GM13976 (cell line): ENCODE measurements around the gene FAM43B.

Experiments used
- DNase-seq: peaks from one replicate; pipeline ENCODE4 v3.0.0; 2012; ENCODE audit warnings: low spot score
- in situ Hi-C: fragments of 300-500 bp; cut with MboI; formaldehyde crosslinking; loops from one replicate; pipeline ENCODE4 v1.12.0; 2022; ENCODE audit warnings: low sequenced_read_pairs, mixed read lengths, inconsistent platforms; ENCODE audit not compliant: unreplicated experiment
- TF ChIP-seq, protein P1 (sequence below): IDR thresholded peaks from 2 replicates; pipeline ENCODE4 v1.5.1; 2012; ENCODE audit warnings: borderline replicate concordance, mild to moderate bottlenecking; ENCODE audit not compliant: insufficient read depth; ENCODE audit errors: extremely low read depth, missing control alignments, control extremely low read depth

The FAM43B gene

DNA sequence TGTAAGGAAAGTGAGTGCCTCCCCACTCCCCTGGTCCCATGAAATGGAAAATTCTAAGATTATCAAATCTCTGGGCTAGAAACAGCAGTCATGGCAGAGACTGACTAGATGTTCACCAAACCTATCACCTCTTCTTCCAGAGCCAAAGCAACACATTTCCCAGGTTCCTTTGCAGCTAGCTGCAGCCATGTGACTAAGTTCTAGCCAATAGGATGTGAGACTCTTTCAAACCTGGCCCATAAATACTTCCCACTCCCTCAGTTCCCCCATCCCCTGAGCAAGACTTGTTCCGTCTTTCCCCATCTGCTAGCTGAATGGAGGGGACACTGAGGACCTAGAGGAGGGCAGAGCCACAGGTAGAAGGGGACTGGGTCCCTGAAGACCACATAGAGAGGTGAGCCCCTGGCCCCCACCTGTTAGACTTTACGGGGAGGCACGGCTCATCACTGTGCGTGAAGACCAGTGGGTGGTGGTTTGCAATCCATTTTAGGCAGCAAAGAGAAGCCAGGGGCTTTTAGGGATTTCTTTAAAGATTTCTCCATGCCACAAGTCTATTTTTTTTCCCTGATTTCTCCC, 17.2 kb downstream of the FAM43B start:
- in situ Hi-C loops: loop anchor here (10.0 kb wide), 1 partner anchor 75 kb away; no protein-coding TSS in a partner anchor
- TF ChIP-seq, protein P1, sequence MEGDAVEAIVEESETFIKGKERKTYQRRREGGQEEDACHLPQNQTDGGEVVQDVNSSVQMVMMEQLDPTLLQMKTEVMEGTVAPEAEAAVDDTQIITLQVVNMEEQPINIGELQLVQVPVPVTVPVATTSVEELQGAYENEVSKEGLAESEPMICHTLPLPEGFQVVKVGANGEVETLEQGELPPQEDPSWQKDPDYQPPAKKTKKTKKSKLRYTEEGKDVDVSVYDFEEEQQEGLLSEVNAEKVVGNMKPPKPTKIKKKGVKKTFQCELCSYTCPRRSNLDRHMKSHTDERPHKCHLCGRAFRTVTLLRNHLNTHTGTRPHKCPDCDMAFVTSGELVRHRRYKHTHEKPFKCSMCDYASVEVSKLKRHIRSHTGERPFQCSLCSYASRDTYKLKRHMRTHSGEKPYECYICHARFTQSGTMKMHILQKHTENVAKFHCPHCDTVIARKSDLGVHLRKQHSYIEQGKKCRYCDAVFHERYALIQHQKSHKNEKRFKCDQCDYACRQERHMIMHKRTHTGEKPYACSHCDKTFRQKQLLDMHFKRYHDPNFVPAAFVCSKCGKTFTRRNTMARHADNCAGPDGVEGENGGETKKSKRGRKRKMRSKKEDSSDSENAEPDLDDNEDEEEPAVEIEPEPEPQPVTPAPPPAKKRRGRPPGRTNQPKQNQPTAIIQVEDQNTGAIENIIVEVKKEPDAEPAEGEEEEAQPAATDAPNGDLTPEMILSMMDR: no peak
- DNase-seq: no peak

DNA sequence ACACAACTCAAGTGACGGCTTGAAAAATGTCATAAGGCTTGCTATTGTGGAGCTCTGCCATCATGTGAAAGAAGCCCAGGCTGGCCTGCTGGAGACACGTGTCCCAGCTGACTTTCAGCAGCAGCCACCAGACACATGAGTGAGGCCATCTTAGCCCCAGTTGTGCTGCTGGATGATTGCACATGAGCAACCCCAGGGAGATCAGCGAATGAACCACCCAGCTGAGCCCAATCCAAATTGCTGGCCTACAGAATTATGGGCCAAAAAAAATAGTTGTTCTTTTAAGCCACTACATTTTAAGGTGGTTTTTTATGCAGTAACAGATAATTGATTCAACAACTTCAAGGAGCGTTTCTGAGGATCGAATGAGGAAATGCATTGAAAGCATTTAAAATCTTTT, 19.1 kb downstream of the FAM43B start:
- TF ChIP-seq, protein P1: no peak
- in situ Hi-C loops: loop anchor here (10.0 kb wide), 1 partner anchor 73 kb away; no protein-coding TSS in a partner anchor
- DNase-seq: no peak

DNA sequence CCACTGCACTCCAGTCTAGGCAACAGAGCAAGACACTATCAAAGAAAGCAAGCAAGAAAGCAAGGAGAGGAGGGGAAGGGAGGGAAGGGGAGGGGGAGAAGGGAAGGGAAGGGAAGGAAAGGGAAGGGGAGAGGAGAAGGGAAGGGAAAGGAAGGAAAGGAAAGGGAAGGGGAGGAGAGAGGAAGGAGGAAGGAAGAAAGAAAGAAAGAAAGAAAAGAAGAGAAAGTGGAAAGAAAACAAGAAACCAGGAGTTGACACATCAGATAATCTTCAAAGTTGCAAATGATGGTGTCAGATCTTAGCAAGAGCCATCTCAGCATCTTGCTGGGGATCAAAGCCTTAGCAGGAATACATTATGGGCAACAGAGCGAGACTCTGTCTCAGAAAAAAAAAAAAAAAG, 21.6 kb downstream of the FAM43B start:
- TF ChIP-seq, protein P1: no peak
- in situ Hi-C loops: loop anchor here (10.0 kb wide), 1 partner anchor 71 kb away; no protein-coding TSS in a partner anchor
- DNase-seq: no peak

DNA sequence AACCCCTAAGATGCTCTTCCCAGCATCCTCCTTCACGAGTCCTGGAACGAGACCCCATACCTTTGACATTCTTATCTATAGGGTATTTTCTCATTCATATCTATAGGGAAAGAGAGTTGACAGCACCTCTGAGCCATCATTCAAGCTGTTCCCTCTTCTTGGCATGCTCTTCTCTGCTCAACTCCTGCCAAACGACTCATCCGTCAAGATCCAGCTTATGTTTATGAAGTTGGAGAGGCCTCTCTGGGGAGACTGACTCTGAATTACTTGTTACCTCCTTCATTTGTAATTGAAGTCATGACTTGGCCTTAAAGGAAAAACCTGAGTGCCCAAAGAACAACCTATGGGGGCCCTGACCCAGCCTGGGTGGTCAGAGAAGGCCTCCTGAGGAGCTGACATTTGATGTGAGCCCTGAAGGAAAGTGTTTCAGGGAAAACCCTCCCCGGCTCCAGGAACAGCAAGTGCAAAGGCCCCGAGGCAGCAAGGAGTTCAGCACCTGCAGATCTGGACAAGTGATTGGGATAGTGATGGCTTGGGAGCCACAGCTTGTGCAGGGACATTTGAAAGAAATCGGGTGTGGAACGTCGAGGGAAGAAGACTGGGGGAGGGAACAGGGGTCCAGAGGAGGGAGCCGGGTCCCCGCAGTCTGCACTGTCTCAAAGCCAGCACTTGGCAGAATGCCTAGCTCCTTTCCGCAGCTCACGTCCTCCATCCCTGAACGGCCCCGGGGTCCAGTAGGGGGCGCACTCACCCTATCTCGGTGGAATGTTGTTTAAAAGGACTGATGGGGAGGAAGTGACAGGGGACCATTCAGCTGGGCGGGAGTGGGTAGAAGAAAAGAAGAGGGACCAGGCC, 22.5 kb downstream of the FAM43B start:
- TF ChIP-seq, protein P1: peak; percentile 77
- peak; percentile 87 for DNase-seq
- in situ Hi-C loops: loop anchor here (10.0 kb wide), 1 partner anchor 70 kb away; no protein-coding TSS in a partner anchor

DNA sequence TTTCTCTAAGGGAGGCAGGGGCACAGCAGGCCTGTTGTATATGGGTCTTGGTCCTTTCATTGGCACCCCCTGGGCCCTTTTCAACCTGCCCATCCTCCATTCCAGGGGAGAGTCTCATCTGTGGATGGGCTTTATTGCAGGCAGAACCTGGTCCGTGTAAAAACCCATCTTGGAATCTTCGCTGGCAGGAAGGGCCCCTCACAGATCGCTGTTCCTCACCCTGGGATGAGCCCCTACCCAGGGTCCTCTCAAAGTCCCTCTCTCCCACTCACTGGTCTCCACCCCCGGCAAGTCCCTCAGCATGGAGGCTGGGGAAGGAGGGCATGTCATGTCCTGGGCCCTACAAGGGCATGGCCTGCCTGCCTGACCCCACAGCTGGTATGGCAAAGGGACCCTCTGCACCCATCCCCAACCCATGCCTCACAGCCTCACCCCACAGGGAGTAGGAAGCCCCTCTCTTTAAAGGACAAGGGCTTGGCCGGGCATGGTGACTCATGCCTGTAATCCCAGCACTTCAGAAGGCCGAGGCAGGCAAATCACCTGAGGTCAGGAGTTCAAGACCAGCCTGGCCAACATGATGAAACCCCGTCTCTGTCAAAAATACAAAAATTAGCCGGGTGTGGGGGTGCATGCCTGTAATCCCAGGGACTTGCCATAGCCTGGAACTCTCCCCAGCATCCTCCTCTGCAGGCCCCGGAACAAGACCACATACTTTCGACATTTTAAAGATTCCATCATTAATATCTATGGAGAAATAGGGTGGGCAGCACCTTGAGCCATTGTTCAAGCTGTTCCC, 23.4 kb downstream of the FAM43B start:
- DNase-seq: no peak
- TF ChIP-seq, protein P1: no peak
- in situ Hi-C loops: loop anchor here (10.0 kb wide), 1 partner anchor 69 kb away; no protein-coding TSS in a partner anchor

DNA sequence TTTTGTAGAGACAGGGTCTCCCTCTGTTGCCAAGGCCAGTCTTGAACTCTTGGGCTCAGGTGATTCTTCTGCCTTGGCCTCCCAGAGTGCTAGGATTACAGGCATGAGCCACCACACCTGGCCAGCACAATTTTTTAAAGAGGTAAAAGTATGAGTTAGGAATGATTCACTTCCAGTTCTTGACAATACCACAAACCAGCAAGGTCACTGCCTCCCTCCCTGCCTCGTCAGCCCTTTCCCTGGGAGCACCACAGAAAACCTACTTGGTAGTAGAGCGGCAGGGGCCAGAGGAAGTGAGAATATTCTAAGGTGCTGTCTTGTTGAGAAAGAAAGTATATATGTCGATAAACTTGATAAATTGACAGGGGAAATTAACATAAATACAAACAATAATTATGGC, 25.7 kb downstream of the FAM43B start:
- DNase-seq: no peak
- in situ Hi-C loops: loop anchor here (10.0 kb wide), 1 partner anchor 67 kb away; no protein-coding TSS in a partner anchor
- TF ChIP-seq, protein P1: no peak
